HepG2 (cell line): Measurements from ENCODE around the gene TBC1D10A. TPM values are rescaled to one million over a fixed set of nuclear protein-coding genes. Genes with fewer than 3 reads are reported as not detected.

Experiments
- ATF7-NPFF ChIP-seq: sonication (generic); formaldehyde crosslinking; IDR thresholded peaks from 2 replicates; pipeline ENCODE4 v1.8.1; 2023; ENCODE audit warnings: mild to moderate bottlenecking, low read depth, missing genetic modification reagents, moderate library complexity
- BRCA1 ChIP-seq: sonication (generic); formaldehyde crosslinking; IDR thresholded peaks from 2 replicates; pipeline ENCODE4 v1.4.0; 2020; ENCODE audit warnings: missing genetic modification reagents
- CEBPB ChIP-seq: IDR thresholded peaks from 2 replicates; pipeline ENCODE4 v1.6.1; 2011; ENCODE audit warnings: low read depth, low read length, improper control_type of control experiment, borderline replicate concordance
- EHMT2 ChIP-seq: fragments of 200-600 bp; sonication (generic); IDR thresholded peaks from 2 replicates; pipeline ENCODE4 v1.7.0; 2017; ENCODE audit warnings: antibody characterized with exemption, low read depth, low read length, borderline replicate concordance
- HDAC6 ChIP-seq: fragments of 200-600 bp; sonication (generic); IDR thresholded peaks from 2 replicates; pipeline ENCODE4 v1.7.0; 2017; ENCODE audit warnings: mild to moderate bottlenecking, antibody characterized with exemption, low read length, low read depth
- KLF13 ChIP-seq: sonication (generic); formaldehyde crosslinking; IDR thresholded peaks from 2 replicates; pipeline ENCODE4 v1.4.0; 2020; ENCODE audit warnings: mild to moderate bottlenecking, missing genetic modification reagents
- PHF8 ChIP-seq: sonication (generic); formaldehyde crosslinking; IDR thresholded peaks from 2 replicates; pipeline ENCODE4 v1.5.0; 2020; ENCODE audit warnings: missing genetic modification reagents
- TBL1XR1 ChIP-seq: fragments of 150-350 bp; IDR thresholded peaks from 2 replicates; pipeline ENCODE4 v1.6.1; 2014; ENCODE audit warnings: borderline replicate concordance, low read length; ENCODE audit not compliant: partially characterized antibody
- ZMYM2 ChIP-seq: sonication (generic); formaldehyde crosslinking; IDR thresholded peaks from 2 replicates; pipeline ENCODE4 v1.8.0; 2022; ENCODE audit warnings: mild to moderate bottlenecking, missing genetic modification reagents
- ZNF326 ChIP-seq: sonication (generic); formaldehyde crosslinking; IDR thresholded peaks from 2 replicates; pipeline ENCODE4 v1.4.0; 2020; ENCODE audit warnings: missing genetic modification reagents, borderline replicate concordance
- polyA plus RNA-seq, 8 experiments: library from polyadenylated mRNA; depleted of rRNA in 3 of 8; stranded (reverse) in 7 of 8; unstranded in 1 of 8; fragments of >200 nt; fragmentation: Illumina TruSeq in 4 of 8; extraction: Trizol in 4 of 8; gene quantifications; 2 replicates each; pipeline versions ENCODE4 v1.2.1 to v1.2.3, GENCODE V29; 2011 to 2016; ENCODE audit warnings: low read depth in 4 of 8, missing spikeins in 1 of 8, mixed read lengths in 1 of 8; ENCODE audit not compliant: insufficient read depth in 1 of 8
- total RNA-seq, 5 experiments: library from RNA; depleted of rRNA; stranded (reverse); fragments of >200 nt; fragmentation: Illumina TruSeq; extraction: Trizol; gene quantifications; 2 replicates each; pipeline ENCODE4 v1.2.3, GENCODE V29; 2016; ENCODE audit warnings: low read depth in 1 of 5
- TF ChIP-seq, protein P1 (sequence below): IDR thresholded peaks from 2 replicates; pipeline ENCODE4 v1.4.0; 2020; ENCODE audit warnings: mild to moderate bottlenecking, missing genetic modification reagents
- TF ChIP-seq, protein P2 (sequence below): sonication (generic); formaldehyde crosslinking; IDR thresholded peaks from 2 replicates; pipeline ENCODE4 v1.4.0; 2020; ENCODE audit warnings: missing genetic modification reagents, borderline replicate concordance

TBC1D10A gene
- total and polyA plus RNA-seq, 2 of the 13 experiments (the other 11 are each of a cell fraction or from before 2014, with no cell fraction given) = 4.2 to 4.9 TPM

DNA sequence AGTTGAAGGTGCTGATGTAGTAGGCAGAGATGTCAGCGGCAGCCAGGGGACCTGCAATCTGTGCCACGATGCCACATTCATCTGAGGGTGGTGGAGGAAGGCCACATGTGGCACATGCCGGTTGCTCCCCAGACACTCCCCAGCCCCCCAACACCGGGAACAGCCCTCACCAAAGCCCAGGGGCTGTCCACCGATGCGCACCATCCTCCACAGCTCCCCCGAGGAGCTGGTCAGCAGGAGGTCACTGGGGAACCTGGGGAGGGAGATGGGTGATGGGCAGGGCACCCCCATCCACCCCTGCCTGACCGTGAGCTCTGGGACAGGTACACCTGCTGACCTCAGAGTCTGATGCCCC lies 40.9 kb downstream of the TBC1D10A start (continued):
- TF ChIP-seq ZMYM2 (CRISPR knock-in tag) (no peak), ZNF326 (CRISPR knock-in tag) (no peak), TBL1XR1 (no peak), KLF13 (CRISPR knock-in tag) (no peak), ATF7-NPFF (CRISPR knock-in tag) (no peak), HDAC6 (no peak), CEBPB (no peak), EHMT2 (no peak), PHF8 (CRISPR knock-in tag) (no peak), BRCA1 (CRISPR knock-in tag) (no peak)
- TF ChIP-seq, protein P1, sequence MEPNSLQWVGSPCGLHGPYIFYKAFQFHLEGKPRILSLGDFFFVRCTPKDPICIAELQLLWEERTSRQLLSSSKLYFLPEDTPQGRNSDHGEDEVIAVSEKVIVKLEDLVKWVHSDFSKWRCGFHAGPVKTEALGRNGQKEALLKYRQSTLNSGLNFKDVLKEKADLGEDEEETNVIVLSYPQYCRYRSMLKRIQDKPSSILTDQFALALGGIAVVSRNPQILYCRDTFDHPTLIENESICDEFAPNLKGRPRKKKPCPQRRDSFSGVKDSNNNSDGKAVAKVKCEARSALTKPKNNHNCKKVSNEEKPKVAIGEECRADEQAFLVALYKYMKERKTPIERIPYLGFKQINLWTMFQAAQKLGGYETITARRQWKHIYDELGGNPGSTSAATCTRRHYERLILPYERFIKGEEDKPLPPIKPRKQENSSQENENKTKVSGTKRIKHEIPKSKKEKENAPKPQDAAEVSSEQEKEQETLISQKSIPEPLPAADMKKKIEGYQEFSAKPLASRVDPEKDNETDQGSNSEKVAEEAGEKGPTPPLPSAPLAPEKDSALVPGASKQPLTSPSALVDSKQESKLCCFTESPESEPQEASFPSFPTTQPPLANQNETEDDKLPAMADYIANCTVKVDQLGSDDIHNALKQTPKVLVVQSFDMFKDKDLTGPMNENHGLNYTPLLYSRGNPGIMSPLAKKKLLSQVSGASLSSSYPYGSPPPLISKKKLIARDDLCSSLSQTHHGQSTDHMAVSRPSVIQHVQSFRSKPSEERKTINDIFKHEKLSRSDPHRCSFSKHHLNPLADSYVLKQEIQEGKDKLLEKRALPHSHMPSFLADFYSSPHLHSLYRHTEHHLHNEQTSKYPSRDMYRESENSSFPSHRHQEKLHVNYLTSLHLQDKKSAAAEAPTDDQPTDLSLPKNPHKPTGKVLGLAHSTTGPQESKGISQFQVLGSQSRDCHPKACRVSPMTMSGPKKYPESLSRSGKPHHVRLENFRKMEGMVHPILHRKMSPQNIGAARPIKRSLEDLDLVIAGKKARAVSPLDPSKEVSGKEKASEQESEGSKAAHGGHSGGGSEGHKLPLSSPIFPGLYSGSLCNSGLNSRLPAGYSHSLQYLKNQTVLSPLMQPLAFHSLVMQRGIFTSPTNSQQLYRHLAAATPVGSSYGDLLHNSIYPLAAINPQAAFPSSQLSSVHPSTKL (CRISPR knock-in tag) = no peak
- TF ChIP-seq, protein P2, sequence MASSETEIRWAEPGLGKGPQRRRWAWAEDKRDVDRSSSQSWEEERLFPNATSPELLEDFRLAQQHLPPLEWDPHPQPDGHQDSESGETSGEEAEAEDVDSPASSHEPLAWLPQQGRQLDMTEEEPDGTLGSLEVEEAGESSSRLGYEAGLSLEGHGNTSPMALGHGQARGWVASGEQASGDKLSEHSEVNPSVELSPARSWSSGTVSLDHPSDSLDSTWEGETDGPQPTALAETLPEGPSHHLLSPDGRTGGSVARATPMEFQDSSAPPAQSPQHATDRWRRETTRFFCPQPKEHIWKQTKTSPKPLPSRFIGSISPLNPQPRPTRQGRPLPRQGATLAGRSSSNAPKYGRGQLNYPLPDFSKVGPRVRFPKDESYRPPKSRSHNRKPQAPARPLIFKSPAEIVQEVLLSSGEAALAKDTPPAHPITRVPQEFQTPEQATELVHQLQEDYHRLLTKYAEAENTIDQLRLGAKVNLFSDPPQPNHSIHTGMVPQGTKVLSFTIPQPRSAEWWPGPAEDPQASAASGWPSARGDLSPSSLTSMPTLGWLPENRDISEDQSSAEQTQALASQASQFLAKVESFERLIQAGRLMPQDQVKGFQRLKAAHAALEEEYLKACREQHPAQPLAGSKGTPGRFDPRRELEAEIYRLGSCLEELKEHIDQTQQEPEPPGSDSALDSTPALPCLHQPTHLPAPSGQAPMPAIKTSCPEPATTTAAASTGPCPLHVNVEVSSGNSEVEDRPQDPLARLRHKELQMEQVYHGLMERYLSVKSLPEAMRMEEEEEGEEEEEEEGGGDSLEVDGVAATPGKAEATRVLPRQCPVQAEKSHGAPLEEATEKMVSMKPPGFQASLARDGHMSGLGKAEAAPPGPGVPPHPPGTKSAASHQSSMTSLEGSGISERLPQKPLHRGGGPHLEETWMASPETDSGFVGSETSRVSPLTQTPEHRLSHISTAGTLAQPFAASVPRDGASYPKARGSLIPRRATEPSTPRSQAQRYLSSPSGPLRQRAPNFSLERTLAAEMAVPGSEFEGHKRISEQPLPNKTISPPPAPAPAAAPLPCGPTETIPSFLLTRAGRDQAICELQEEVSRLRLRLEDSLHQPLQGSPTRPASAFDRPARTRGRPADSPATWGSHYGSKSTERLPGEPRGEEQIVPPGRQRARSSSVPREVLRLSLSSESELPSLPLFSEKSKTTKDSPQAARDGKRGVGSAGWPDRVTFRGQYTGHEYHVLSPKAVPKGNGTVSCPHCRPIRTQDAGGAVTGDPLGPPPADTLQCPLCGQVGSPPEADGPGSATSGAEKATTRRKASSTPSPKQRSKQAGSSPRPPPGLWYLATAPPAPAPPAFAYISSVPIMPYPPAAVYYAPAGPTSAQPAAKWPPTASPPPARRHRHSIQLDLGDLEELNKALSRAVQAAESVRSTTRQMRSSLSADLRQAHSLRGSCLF (CRISPR knock-in tag) = no peak
